SK-N-SH (cell line): ENCODE results near the gene LYZL2.
"Not testable (repeated sequence)": the region's sequence is repeated elsewhere in the genome, so short reads cannot be mapped to it uniquely, and the experiment has no call there.

ENCODE experiments used
- CTCF ChIP-seq: fragments of 200-600 bp; sonication (generic); IDR thresholded peaks from 2 replicates; pipeline ENCODE4 v1.6.1; 2017; ENCODE audit warnings: antibody characterized with exemption, mild to moderate bottlenecking, moderate library complexity
- EZH2phosphoT487 ChIP-seq: fragments of 200-600 bp; sonication (generic); IDR thresholded peaks from 2 replicates; pipeline ENCODE4 v1.6.1; 2017; ENCODE audit warnings: low read depth, mixed run types, mild to moderate bottlenecking, antibody characterized with exemption, moderate library complexity, borderline replicate concordance
- POLR2AphosphoS5 ChIP-seq: IDR thresholded peaks from 2 replicates; pipeline ENCODE4 v1.6.1; 2012; ENCODE audit warnings: low read depth, low read length
- RAD21 ChIP-seq: IDR thresholded peaks from 2 replicates; pipeline ENCODE4 v1.6.1; 2012; ENCODE audit warnings: mild to moderate bottlenecking, low read length
- SIN3A ChIP-seq: IDR thresholded peaks from 2 replicates; pipeline ENCODE4 v1.6.1; 2012; ENCODE audit warnings: low read depth, mild to moderate bottlenecking, low read length, moderate library complexity, borderline replicate concordance
- TCF12 ChIP-seq: IDR thresholded peaks from 2 replicates; pipeline ENCODE4 v1.4.0; 2012
- TEAD4 ChIP-seq: IDR thresholded peaks from 2 replicates; pipeline ENCODE4 v1.4.0; 2012; ENCODE audit warnings: mild to moderate bottlenecking, borderline replicate concordance; ENCODE audit not compliant: insufficient read depth

DNA sequence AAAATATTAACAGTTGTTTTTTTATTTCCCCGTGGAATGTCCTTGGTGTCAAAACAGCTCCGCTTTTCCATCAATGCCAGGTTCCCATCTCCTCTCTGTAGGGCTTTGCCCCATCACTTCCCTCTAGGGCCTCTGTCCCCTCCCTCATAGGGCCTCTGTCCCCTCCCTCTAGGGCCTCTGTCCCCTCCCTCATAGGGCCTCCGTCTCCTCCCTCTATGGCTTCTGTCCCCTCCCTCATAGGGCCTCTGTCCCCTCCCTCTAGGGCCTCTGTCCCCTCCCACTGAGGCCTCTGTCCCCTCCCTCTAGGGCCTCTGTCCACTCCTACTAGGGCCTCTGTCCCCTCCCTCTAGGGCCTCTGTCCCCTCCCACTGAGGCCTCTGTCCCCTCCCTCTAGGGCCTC lies 47.6 kb upstream of the LYZL2 start:
- not testable (repeated sequence) for TF ChIP-seq POLR2AphosphoS5, CTCF, SIN3A, RAD21, EZH2phosphoT487, TEAD4, TCF12
